ENCODE data around the gene STX2. TPM values are rescaled to one million over a fixed set of nuclear protein-coding genes. Genes with fewer than 3 reads are reported as not detected.
"Not testable (repeated sequence)": the region's sequence is repeated elsewhere in the genome, so short reads cannot be mapped to it uniquely, and the experiment has no call there.

The STX2 gene
- polyA plus RNA-seq, 10 donors = 14.4 to 22.5 (median 20.1) TPM

- no peak for DNase-seq
These were observed 70.9 kb downstream of the STX2 start for GRCh38 chr12:130768120-130768519.

DNA sequence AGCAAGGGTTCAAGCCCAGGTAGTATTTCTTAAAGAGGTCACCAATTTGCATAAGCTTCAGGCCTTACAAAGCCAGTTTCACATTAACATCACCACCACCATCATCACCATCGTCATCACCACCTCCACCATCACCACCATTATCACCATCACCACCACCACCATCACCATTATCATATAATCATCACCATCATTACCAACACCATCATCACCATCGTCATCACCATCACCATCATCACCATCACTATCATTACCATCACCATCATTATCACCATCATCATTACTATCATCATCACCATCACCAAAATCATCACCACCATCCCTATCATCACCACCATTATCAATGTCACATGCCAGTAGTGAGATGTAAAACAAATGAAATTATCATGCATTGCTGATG is 72.6 kb downstream of the STX2 start:
- no peak for DNase-seq

- DNase-seq = peak in 1 of 3 donors; percentile 36
These were observed 73.8 kb downstream of the STX2 start for GRCh38 chr12:130765186-130765659.

GRCh38 chr12:130764475-130765185 is 74.4 kb downstream of the STX2 start:
- DNase-seq = peak in 1 of 3 donors; percentile 32

DNA sequence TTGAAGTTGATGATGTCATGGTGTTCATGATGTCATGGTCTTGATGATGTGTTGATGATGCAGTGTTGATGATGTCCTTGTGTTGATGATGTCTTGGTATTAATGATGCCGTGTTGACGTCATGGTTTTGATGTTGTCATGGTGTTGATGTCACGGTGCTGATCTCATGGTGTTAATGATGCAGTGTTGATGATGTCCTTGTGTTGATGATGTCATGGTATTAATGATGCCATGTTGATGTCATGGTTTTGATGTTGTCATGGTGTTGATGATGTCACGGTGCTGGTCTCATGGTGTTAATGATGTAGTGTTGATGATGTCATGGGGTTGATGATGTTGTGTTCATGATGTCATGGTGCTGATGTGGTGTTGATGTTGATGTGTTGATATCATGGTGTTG is 75.0 kb downstream of the STX2 start:
- DNase-seq = peak in 1 of 3 donors; percentile 24

DNA sequence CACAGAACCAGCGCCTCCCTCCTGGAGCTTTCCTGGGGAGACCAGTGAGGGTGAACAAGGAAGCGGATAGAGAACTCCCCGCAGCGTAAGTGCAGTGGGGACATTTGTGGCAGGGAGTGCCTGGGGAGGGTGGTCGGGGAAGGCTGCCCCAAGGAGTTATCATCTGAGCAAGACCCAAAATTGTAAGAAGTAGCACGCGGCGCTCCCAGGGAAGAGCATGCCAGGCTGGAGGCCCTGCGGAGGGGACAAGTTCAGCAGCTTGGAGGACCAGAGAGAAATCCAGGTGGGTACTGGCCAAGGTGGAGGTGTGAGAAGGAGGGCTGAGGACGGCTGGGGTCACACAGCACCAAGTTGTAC is 76.8 kb downstream of the STX2 start:
- no peak for DNase-seq

DNA sequence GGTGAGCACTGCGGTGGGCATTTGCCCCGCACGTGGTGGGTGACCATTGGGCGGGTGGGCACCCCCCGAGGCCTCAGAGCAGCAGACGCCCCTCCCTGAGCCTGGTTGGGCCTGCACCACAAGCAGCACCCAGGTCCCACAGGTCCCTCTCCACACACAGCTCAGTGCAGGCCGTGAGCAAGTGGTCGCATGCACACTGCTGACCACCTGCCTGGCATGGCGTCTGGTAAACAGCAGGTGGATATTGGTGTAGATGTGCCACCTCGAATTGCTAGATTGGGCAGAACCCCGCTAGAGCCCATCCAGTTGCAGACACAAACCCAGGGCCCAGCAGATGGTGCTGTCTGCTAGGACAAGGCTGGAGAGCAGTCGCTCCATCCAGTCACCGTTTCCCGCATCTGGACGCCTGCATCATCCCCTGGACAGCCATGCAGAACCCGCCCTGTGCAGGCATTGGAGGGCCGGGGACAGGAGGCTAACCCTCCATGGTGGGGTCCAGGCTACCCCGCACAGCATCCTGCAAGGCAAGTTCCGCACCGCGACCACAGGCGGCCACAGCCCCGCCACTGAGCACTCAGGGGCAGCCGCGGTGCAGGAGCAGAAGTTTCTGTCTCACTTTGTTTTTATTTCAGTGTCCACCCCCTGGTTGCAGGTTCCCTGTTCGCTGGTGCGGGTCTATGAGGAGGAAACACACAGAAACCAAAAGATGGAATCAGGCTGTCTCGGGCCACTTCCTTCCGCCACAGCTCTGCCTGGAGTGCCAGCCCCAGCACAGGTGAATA is 77.3 kb downstream of the STX2 start:
- DNase-seq = peak in 1 of 3 donors; percentile 56

- no peak for DNase-seq
These were observed 84.7 kb downstream of the STX2 start for GRCh38 chr12:130754234-130754901.

DNA sequence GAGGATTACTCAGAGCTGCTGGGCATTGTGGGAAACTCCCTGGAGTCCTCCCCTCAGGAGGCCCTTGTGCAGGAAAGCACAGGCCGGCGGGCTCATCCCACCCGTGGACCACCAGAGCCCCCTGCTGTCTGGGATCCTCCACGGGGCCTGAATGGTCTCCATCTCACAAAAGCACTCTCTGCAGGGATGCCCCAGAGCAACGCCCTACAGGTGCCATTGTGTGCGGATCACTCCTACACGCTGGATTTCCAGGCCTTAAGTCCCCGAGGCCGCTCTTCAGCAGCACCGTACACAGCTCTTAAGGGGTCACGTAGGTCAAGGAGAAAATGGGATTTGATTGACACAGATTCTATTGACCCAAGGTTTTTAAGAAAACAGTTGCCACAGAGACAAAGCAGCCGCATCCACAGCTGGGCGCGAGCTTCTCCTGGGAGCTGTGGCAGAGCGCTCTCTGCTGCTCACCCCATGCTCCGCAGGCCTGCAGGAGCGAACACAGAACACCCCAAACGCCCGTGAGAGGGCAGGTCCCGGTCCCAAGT is 86.3 kb downstream of the STX2 start:
- DNase-seq = no peak

GRCh38 chr12:130752037-130752436 is 87.0 kb downstream of the STX2 start:
- DNase-seq = not testable (repeated sequence)

DNA sequence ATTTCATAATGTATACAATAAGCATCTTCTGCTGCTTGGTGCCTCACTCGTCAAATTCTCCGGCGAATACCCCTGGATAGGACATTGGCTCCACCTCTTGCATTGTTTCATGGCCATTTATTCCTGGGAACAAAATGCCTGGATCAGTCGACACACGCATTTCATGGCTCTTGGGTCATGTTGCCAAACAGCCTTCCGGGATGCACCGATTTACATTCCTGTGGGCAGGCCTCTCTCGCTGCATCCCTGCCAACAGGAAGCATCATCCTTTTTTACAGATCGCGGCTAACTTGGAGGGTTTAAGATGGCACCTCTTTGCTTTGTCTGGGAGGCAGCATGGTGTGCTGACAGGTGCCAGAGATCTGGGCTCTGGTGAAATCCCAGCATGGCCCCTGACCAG is 90.3 kb downstream of the STX2 start:
- DNase-seq = no peak

GRCh38 chr12:130747867-130748740 is 90.9 kb downstream of the STX2 start:
- peak; percentile 47 to 89 (median 81) for DNase-seq

GRCh38 chr12:130746546-130746945 is 92.5 kb downstream of the STX2 start:
- DNase-seq = no peak

GRCh38 chr12:130745921-130746320 is 93.1 kb downstream of the STX2 start:
- DNase-seq = no peak

GRCh38 chr12:130744274-130744673 is 94.8 kb downstream of the STX2 start:
- no peak for DNase-seq

DNA sequence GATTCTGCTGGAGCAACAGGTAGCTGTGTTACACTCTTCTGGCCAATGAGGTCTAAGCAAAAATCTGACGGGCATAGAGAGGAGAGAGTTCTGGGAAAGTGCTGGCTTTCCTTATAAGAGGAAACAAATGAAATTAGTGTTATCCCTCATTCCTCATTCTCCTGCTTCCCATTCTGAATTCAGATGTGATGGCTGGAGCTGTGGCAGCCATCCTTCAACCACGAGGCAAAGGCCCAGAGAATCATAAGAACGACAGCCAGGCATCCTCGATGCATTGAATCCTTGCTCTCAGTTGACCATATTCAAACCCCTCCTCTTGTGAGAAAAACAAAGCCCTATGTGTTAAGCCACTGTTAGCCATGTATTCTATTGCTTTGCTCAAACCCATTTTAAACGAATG is 95.4 kb downstream of the STX2 start:
- no peak for DNase-seq

DNA sequence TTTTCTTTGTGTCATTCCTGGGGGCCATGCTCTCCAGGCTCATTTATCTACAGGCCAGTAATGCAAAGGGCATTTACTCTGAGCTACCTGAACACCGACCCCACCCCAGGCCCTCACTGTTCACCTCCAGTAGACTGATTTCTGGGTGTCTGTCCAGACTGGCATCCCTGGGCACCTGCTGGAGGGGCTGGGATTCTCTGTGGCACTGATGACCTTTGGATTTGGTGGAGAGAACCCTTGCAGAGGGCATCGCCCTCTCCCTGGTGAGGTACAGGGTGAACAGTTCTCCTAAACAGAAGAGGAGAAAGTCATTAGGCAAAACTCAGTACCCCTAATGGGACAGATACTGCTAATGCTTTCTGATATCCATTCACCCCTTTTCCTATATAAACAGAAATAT is 95.9 kb downstream of the STX2 start:
- DNase-seq = no peak

GRCh38 chr12:130742716-130743115 is 96.3 kb downstream of the STX2 start:
- DNase-seq = no peak

DNA sequence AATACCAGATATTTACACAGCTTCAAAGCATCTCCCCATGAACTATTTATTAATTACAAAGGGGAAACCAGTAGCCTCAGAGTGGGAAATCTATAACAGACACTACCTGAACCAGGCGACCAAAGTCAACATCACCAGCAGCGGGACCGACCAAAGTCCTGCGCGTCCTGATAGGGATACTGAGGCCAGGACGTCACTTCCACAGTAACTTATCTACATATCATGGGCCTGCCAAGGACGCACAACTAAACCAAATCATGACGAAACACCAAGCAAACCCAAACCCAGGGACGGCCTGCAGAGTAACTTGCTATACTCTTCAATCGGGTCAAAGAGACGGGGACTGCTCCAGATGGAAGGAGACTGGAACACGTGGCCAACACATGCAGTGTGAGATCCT is 96.9 kb downstream of the STX2 start:
- DNase-seq = no peak
